Heart left ventricle (tissue), 16 donors: ENCODE data around the gene MPO. TPM values are rescaled to one million over a fixed set of nuclear protein-coding genes. Genes with fewer than 3 reads are reported as not detected.

Source experiments
- ATAC-seq, 4 donors: fragments of 200-7000 bp; cut with Tn5 transposase; one replicate each; pipeline ENCODE4 v1.9.1; 2020 to 2022; ENCODE audit warnings: moderate library complexity in 4 of 4, mild to moderate bottlenecking in 3 of 4, moderate number of reproducible peaks in 1 of 4
- DNase-seq, 5 donors: peaks; one replicate each; pipeline ENCODE4 v3.0.0-alpha.2; 2020
- H3K27ac ChIP-seq, 12 donors: fragments of 200-600 bp; sonication (generic) in 4 of 12; one replicate each; pipeline versions ENCODE4 v1.5.0 to v1.8.0; 2016 to 2022; ENCODE audit warnings: mild to moderate bottlenecking in 2 of 12
- H3K27me3 ChIP-seq, 9 donors: fragments of 200-600 bp; sonication (generic) in 2 of 9; one replicate each; pipeline versions ENCODE4 v1.5.1 to v1.8.0; 2016 to 2022; ENCODE audit warnings: mild to moderate bottlenecking in 3 of 9
- H3K36me3 ChIP-seq, 9 donors: fragments of 200-600 bp; sonication (generic) in 2 of 9; one replicate each; pipeline versions ENCODE4 v1.5.0 to v1.8.0; 2018 to 2022; ENCODE audit warnings: mild to moderate bottlenecking in 2 of 9
- H3K4me1 ChIP-seq, 12 donors: fragments of 200-600 bp; sonication (generic) in 4 of 12; one replicate each; pipeline versions ENCODE4 v1.5.0 to v1.8.0; 2016 to 2022; ENCODE audit warnings: mild to moderate bottlenecking in 3 of 12
- H3K4me3 ChIP-seq, 12 donors: fragments of 200-600 bp; sonication (generic) in 4 of 12; one replicate each; pipeline versions ENCODE4 v1.5.0 to v1.8.0; 2017 to 2022; ENCODE audit warnings: mild to moderate bottlenecking in 9 of 12, moderate library complexity in 4 of 12
- H3K9me3 ChIP-seq, 12 donors: fragments of 200-600 bp; sonication (generic) in 4 of 12; one replicate each; pipeline versions ENCODE4 v1.5.0 to v1.8.0; 2016 to 2022; ENCODE audit warnings: mild to moderate bottlenecking in 1 of 12
- POLR2A ChIP-seq, 2 donors: fragments of 450-650 bp; IDR thresholded peaks; one replicate each; pipeline ENCODE4 v1.6.1; 2017; ENCODE audit warnings: antibody characterized with exemption in 2 of 2, mild to moderate bottlenecking in 2 of 2, moderate library complexity in 2 of 2
- WGBS, 4 donors: extraction: QIAGEN DNeasy Blood & Tissue Kit in 2 of 4; methylation state at CpG; one replicate each; pipeline versions ENCODE4 v1.1.5 to v1.1.7; 2013 to 2018; 5-methylcytosine and 5-hydroxymethylcytosine counted together
- intact Hi-C, 10 donors: fragments of 100-400 bp; cut with DNase I; formaldehyde crosslinking; loops; one replicate each; pipeline versions ENCODE4 v1.11.1 to v1.14.2; 2022
- polyA plus RNA-seq, 2 donors: library from polyadenylated mRNA; stranded (reverse); fragments of 200-250 nt; gene quantifications; one replicate each; pipeline ENCODE4 v1.2.3, GENCODE V29; 2013
- total RNA-seq, 9 donors: library from RNA; depleted of rRNA in 2 of 9; stranded (reverse); fragments of >200 nt in 2 of 9; fragmentation: NEBNext Ultra II Directional in 3 of 9; extraction: Animal tissue kit (Norgen Biotek cat#: 25700) in 3 of 9; gene quantifications; one replicate each; pipeline versions ENCODE4 v1.1.0 to v1.2.4, GENCODE V29; 2016 to 2023
- TF ChIP-seq, protein P1 (sequence below), 12 donors: fragments of 200-600 bp; sonication (generic) in 4 of 12; IDR thresholded peaks; one replicate each; pipeline versions ENCODE4 v1.5.0 to v1.8.0; 2018 to 2022; ENCODE audit warnings: antibody characterized with exemption in 12 of 12, mild to moderate bottlenecking in 5 of 12
- donor health status: ischemic (EF 13 %, LVEDD 7.1; RV severe dilation, severe dysfunction).
- donor health status: healthy with polysubstance abuse.
- donor health status: DM: no; HTN: yes; CAD: no.
- donor health status: DM: no; HTN: no; CAD: no.
- donor health status: ischemic (EF 25% LVEDD 6.9; RV normal size, moderate dysfunction).
- donor health status: ischemic (EF 25% LVEDD 5.7; RV mildly dilated, moderate dysfunction).
- donor health status: healthy.
- donor health status: DM: yes; HTN: yes; CAD: no.
- donor health status: ischemic (EF 35%, LVEDD 5.7; RV mildly dilated, moderate dysfunction).
- donor health status: nonischemic (EF 11% LVEDD 7.7; RV severe dilation, severe dysfunction).
- donor health status: DM: yes; HTN: yes; CAD: no.
- donor health status: PGD.
- donor health status: ischemic (EF 29% LVEDD 5.4; RV normal size, mild dysfunction).
- donor health status: nonischemic (EF 23%, LVEDD 6.1; RV moderate dilation, normal function).

Gene MPO
- total and polyA plus RNA-seq, 11 donors, result 0.11 to 2.8 (median 0.31) TPM; not detected in 4

DNA sequence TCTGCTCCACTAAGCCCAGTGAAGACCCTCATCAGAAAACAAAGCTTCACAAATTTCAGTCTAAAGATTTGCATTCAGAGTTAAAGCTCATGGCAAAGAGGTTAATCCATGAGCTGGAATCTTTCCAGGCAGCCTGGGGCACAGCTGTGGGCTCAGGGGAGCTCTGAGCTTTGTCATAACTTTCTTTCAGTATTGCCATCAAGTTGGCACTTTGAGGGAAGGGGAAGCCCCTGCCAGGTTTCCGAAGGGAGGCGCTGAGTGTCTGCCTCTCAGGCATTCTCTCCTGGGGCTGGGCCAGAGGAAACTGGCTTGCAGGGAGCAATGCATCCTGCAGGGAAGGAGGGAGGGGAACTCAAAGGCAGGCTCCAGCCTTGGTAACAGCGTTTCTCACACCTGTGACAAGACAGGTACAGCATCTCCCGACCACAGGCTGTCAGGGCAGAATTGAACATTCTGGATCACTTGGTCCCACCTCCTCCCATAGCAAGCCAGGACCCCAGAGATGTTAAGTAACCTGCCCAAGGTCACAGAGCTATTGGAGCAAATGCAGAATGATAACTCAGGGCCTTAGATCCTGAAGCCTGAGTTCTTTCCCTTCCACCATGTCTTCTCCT is 38.5 kb downstream of the MPO start:
- intact Hi-C loops, result loop anchor here in 1 of 10 donors (10.0 kb wide), 1 partner anchor 173 kb away; the partner anchor contains the start of gene RNF43
- ATAC-seq, result no peak

DNA sequence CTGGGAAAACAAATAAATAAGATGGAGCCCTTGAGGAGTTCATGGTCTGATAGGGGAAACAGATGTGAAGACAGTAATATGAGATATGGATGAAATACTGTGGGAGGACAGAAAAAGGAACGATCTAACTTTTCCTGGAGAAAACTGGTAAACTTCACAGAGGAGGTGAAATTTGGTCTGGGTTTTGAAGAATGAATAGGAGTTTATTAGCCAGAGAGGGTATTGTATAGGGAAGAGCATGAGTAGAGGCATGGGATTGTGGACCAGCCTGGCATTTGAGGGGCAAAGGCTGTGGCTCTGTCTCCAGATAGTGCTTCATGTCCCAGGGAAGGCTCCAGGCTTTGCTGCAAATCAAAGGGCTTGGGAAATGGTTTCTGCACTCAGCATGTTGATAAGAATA is 40.7 kb downstream of the MPO start:
- Histone ChIP-seq H3K27me3 (peaks cover 0 to 55% (median 19%) of the 10 kb centered on the region in 9 donors), H3K9me3 (no peaks in the 10 kb centered on the region)
- intact Hi-C loops, result loop anchor here in 1 of 10 donors (10.0 kb wide), 1 partner anchor 175 kb away; the partner anchor contains the start of gene RNF43

More for the DNA sequence above, 38.5 kb downstream of the MPO start:
- Histone ChIP-seq H3K4me3 (no peak overlapping the region), H3K4me1 (no peaks in the 10 kb centered on the region), H3K36me3 (no peaks in the 10 kb centered on the region), H3K27me3 (peaks cover 0 to 70% (median 23%) of the 10 kb centered on the region in 9 donors), H3K9me3 (no peaks in the 10 kb centered on the region), H3K27ac (no peak overlapping the region)
- no peak for TF ChIP-seq POLR2A (IDR thresholded peaks at IDR 0.05)
- TF ChIP-seq, protein P1, sequence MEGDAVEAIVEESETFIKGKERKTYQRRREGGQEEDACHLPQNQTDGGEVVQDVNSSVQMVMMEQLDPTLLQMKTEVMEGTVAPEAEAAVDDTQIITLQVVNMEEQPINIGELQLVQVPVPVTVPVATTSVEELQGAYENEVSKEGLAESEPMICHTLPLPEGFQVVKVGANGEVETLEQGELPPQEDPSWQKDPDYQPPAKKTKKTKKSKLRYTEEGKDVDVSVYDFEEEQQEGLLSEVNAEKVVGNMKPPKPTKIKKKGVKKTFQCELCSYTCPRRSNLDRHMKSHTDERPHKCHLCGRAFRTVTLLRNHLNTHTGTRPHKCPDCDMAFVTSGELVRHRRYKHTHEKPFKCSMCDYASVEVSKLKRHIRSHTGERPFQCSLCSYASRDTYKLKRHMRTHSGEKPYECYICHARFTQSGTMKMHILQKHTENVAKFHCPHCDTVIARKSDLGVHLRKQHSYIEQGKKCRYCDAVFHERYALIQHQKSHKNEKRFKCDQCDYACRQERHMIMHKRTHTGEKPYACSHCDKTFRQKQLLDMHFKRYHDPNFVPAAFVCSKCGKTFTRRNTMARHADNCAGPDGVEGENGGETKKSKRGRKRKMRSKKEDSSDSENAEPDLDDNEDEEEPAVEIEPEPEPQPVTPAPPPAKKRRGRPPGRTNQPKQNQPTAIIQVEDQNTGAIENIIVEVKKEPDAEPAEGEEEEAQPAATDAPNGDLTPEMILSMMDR (IDR thresholded peaks at IDR 0.05), result no peak
- WGBS, 4 donors, result 6 to 11% (median 7%) methylated on average over 4 of the region's 4 CpGs
- no peak for DNase-seq

DNA sequence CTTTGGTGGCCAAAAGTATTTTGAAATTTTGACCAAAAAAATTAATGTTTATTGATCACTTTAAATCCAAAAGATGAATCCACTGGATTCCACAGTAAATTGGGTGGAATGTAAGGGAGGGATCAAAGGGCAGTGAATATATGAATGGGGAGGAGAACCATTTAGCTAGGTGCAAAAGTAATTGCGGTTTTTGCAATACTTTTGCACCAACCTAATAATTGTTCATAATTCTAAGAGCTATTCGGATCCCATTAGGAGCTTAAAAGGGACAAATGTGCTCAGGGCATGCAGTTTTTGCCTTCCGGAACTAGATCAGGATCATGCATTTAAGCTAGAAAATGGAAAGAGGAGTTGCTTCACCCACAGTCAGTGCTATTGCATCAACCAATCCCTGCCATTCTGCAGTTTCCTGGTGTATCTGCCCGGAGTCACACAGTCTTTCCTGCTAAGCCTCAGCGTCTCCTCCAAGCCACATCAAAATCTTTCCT is 42.5 kb downstream of the MPO start, which contains the start of gene LPO:
TSS of gene LPO (plus strand) at position 438 of the 488 bp plus-strand sequence. CDS start 4,396 bp downstream, outside the sequence.
- DNase-seq (no peak), ATAC-seq (no peak)
- TF ChIP-seq POLR2A (IDR thresholded peaks at IDR 0.05), result no peak
- peaks cover 0 to 2% (median 0%) of the 10 kb centered on the region in 12 donors for H3K4me1 ChIP-seq
- H3K9me3 ChIP-seq, result no peaks in the 10 kb centered on the region
- no peak within 1 kb of the TSS for H3K27ac ChIP-seq
- peaks cover 0 to 55% (median 13%) of the 10 kb centered on the region in 9 donors for H3K27me3 ChIP-seq
- intact Hi-C loops, result no loop called here
- no peak within 1 kb of the TSS for H3K4me3 ChIP-seq
- H3K36me3 ChIP-seq, result no peaks in the 10 kb centered on the region
- WGBS, 4 donors, result 67 to 80% (median 72%) methylated on average over 5 of the region's 5 CpGs

More for the DNA sequence above, 40.7 kb downstream of the MPO start:
- DNase-seq (no peak), ATAC-seq (no peak)
- Histone ChIP-seq H3K4me3 (no peak overlapping the region), H3K27ac (no peak overlapping the region), H3K4me1 (no peaks in the 10 kb centered on the region), H3K36me3 (no peaks in the 10 kb centered on the region)
- WGBS, 4 donors, result 57 to 75% (median 62%) methylated on average over 1 of the region's 1 CpG
- TF ChIP-seq, protein P1 (IDR thresholded peaks at IDR 0.05), result no peak
- TF ChIP-seq POLR2A (IDR thresholded peaks at IDR 0.05), result no peak

DNA sequence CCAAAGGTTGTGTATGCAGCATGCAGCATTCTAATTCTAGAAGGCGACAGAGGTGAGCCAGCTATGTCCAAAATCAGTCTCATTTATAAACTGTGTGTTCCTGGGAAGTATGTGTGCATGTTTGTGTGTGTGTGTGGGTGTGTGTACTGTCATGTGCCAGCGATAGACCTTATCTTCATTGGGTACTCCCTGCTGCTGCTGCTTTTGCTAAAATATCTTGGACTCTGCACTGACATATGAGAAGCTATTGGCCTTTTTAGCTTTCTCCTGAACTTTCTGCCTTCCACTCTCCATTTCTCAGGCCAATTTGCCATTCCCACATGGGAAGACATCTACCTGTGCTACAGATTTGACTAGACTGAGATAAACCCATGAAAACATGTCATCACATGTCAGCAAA is 44.3 kb downstream of the MPO start:
- Histone ChIP-seq H3K36me3 (no peaks in the 10 kb centered on the region), H3K27me3 (peaks cover 0 to 48% (median 10%) of the 10 kb centered on the region in 9 donors), H3K27ac (no peak overlapping the region), H3K4me1 (peaks cover 0 to 18% (median 0%) of the 10 kb centered on the region in 12 donors), H3K4me3 (no peak overlapping the region), H3K9me3 (no peaks in the 10 kb centered on the region)
- ATAC-seq, result no peak
- no peak for DNase-seq
- no peak for TF ChIP-seq POLR2A (IDR thresholded peaks at IDR 0.05)
- TF ChIP-seq, protein P1 (IDR thresholded peaks at IDR 0.05), result no peak
- 65 to 88% (median 67%) methylated on average over 2 of the region's 2 CpGs for WGBS, 4 donors
- intact Hi-C loops, result no loop called here
